Measurements from ENCODE around the gene TBC1D10A. TPM values are rescaled to one million over a fixed set of nuclear protein-coding genes. Genes with fewer than 3 reads are reported as not detected.

Gene TBC1D10A
- total RNA-seq, 1 experiment from 2014 or later: 20.8 TPM

- peak; percentile 76 for DNase-seq (ENCODE audit: low read depth)
These were observed 39.7 kb downstream of the TBC1D10A start for GRCh38 chr22:30286813-30287647.

- no peak for DNase-seq (ENCODE audit: low read depth)
These were observed 40.4 kb downstream of the TBC1D10A start for GRCh38 chr22:30286331-30286730.

GRCh38 chr22:30285846-30286200 is 40.9 kb downstream of the TBC1D10A start:
- DNase-seq (ENCODE audit: low read depth): no peak

- DNase-seq (ENCODE audit: low read depth): no peak
These were observed 41.4 kb downstream of the TBC1D10A start for GRCh38 chr22:30285176-30285845.

- no peak for DNase-seq (ENCODE audit: low read depth)
These were observed 42.1 kb downstream of the TBC1D10A start for GRCh38 chr22:30284666-30285065.

GRCh38 chr22:30284172-30284571 is 42.6 kb downstream of the TBC1D10A start:
- DNase-seq (ENCODE audit: low read depth): no peak

GRCh38 chr22:30283342-30283741 is 43.4 kb downstream of the TBC1D10A start:
- no peak for DNase-seq (ENCODE audit: low read depth)

GRCh38 chr22:30282616-30283046 is 44.1 kb downstream of the TBC1D10A start:
- no peak for DNase-seq (ENCODE audit: low read depth)

GRCh38 chr22:30280505-30280904 is 46.2 kb downstream of the TBC1D10A start:
- no peak for DNase-seq (ENCODE audit: low read depth)

GRCh38 chr22:30279932-30280331 is 46.8 kb downstream of the TBC1D10A start:
- no peak for DNase-seq (ENCODE audit: low read depth)

GRCh38 chr22:30279046-30279788 is 47.5 kb downstream of the TBC1D10A start:
- no peak for DNase-seq (ENCODE audit: low read depth)

GRCh38 chr22:30277547-30278344 is 49.0 kb downstream of the TBC1D10A start:
- peak; percentile 81 for DNase-seq (ENCODE audit: low read depth)

- DNase-seq (ENCODE audit: low read depth): no peak
These were observed 50.7 kb downstream of the TBC1D10A start for GRCh38 chr22:30276039-30276438.

GRCh38 chr22:30275625-30276024 is 51.1 kb downstream of the TBC1D10A start:
- DNase-seq (ENCODE audit: low read depth): no peak

- DNase-seq (ENCODE audit: low read depth): no peak
These were observed 52.3 kb downstream of the TBC1D10A start for GRCh38 chr22:30274437-30274812.

GRCh38 chr22:30273711-30274436 is 52.9 kb downstream of the TBC1D10A start:
- no peak for DNase-seq (ENCODE audit: low read depth)

GRCh38 chr22:30272781-30273601 is 53.8 kb downstream of the TBC1D10A start:
- no peak for DNase-seq (ENCODE audit: low read depth)

GRCh38 chr22:30270832-30271231 is 55.9 kb downstream of the TBC1D10A start:
- DNase-seq (ENCODE audit: low read depth): peak; percentile 62

GRCh38 chr22:30268331-30268730 is 58.4 kb downstream of the TBC1D10A start:
- no peak for DNase-seq (ENCODE audit: low read depth)
